Inflammatory macrophage treated with lipopolysaccharide for 4 hours (primary cell): Measurements from ENCODE around the gene DHRS3.
"Not testable (repeated sequence)": the region's sequence is repeated elsewhere in the genome, so short reads cannot be mapped to it uniquely, and the experiment has no call there.

Source experiments
- DNase-seq: peaks from one replicate; pipeline ENCODE4 v3.0.0-alpha.2; 2020

DHRS3 gene

DNA sequence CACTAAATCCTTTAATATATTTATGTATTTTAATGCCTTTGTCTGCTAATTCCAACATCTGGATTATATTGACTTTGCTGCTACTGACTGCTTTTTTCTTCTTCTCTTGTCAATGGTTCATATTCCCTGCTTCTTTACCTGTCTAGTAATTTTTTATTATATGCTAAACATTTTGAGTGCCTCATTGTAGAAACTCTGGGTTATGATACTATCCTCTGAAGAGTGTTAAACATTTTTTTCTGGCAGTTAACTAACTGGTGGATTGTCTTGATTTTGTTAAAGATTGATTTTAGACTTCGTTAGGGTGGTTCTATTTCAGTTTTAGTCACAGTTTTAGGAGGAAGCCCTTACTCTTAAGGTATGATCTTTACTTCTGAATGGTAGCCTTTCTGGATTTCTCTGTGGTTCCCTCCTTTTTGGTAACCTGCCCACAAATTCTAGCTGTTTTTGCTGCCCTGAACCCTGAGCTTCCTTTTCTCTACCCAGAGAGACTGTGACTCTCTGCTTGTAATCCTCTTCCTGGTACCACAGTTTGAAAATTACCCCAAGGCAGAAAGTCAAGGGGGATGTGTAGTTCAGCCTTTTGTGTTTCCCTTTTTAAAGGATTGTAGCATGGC lies 81.9 kb downstream of the DHRS3 start:
- no peak for DNase-seq

DNA sequence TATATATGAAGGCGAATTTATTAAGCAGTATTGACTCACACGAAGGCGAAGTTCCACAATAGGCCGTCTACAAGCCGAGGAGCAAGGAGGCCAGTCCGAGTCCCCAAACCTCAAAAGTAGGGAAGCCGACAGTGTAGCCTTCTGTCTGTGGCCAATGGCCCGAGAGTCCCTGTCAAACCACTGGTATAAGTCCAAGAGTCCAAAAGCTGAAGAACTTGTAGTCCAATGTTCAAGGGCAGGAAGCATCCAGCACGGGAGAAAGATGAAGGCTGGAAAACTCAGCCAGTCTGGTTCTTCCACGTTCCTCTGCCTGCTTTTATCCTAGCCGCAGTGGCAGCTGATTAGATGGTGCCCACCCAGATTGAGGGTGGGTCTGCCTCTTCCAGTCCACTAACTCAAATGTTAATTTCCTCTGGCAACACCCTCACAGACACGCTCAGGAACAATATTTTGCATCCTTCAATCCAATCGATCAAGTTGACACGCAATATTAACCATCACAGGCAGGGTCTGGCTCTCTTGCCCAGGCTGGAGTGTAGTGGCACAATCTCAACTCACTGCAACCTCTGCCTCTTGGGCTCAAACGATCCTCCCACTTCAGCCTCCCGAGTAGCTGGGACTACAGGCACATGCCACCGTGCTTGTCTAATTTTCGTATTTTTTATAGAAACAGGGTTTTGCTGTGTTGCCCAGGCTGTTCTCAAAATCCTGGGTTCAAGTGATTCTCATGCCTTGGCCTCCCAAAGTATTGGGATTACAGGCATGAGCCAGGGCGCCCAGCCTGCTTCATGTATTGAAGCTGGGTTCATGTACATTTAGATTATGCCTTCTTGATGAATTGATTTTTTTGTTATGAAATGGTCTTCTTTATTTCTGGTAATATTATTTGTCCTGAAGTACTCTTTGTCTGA lies 85.3 kb downstream of the DHRS3 start:
- DNase-seq, result no peak

DNA sequence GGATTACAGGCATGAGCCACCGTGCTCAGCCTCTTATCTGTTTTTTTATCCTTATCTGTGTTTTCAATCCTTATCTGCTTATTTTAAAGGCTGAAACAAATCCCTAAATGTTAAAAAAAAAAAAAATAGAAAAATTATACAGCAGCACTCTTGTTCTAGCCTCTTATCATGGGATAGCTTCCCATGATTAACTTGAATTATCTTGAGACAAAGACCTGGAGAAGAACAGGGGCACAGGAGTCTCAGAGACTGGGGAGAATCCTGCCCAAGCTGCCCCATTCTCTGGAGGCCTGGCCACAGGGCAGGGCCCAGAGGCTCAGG lies 86.9 kb downstream of the DHRS3 start:
- DNase-seq, result no peak

DNA sequence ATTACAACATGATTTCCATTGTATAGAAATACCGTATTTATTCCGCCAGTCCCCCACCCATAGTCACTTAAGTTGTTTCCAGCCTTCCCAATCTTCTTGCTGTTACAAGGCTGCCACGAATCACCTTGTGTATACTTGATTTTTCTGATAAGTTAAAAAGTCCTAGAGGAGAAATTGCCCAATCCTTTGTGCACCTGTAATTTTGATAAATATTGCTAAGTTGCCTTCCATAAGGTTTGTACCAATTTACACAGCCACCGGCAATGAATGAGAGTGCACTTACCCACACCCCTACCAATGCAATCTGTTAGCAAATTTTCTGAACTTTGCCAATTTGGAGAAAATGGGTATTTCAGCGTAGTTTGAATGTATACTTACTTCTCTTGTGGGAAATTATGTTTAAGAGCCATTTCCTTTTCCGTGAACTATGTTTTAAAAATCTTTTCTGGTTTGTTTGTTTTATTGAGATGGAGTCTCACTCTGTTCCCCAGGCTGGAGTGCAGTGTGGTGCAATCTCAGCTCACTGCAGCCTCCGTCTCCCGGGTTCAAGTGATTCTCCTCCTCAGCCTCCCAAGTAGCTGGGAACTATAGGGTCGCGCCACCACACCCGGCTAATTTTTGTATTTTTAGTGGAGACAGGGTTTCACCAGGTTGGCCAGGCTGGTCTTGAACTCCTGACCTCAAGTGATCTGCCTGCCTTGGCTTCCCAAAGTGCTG lies 87.4 kb downstream of the DHRS3 start:
- no peak for DNase-seq

DNA sequence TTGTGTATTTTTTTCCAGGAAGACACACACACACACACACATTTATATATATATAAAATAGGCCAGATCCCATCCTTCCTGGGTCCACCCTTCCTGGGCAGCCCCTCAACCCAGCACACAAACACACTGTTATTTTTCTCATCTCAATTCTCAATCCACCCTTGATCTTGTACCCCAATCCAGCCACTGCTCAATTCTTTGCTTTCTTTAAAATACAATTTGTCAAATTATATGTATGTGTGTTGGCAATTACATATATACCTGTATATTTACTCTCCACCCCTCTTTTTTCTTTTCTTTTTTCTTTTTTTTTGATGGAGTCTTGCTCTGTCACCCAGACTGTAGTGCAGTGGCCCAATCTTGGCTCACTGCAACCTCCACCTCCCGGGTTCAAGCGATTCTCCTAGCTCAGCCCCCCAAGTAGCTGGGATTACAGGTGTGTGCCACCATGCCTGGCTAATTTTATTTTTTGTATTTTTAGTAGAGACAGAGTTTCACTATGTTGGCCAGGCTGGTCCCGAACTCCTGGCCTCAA lies 88.3 kb downstream of the DHRS3 start:
- DNase-seq, result no peak

DNA sequence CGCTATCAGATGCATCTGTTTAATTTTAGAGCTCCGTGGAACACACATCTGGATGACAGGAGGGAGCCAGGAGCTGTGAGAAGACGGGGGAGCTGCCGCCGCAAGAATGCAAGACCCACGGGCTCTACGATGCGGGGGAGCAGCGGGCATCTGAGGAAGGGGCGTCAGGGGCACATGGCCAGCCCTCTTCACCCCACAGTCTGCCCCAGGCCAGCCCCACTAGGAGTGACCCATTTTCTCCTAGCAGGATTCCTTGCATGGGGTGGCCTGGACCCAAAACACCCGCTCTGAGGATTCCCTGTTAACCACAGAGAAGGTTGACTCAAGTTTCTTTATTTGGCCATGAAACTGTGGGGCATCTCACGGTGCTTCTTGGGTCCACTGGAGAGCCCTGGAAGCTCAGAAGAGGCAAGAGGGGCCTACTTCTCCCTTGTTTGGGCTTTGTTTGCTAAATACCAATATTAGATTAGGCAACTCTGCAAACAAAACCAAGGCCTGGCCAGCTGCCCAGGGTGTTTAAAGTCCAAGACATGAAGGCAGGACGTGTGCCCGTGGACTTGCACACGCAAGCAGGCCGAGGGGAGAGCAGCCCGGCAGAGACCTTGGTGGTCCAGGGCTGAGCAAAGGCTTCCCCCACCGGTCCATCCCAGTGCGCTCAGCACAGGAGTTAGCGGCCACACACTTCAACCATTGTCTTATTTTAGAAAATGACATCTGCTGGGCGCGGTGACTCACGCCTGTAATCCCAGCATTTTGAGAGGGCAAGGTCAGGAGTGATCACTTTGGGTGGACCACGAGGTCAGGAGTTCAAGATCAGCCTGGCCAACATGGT lies 89.8 kb downstream of the DHRS3 start:
- DNase-seq, result peak; percentile 52

DNA sequence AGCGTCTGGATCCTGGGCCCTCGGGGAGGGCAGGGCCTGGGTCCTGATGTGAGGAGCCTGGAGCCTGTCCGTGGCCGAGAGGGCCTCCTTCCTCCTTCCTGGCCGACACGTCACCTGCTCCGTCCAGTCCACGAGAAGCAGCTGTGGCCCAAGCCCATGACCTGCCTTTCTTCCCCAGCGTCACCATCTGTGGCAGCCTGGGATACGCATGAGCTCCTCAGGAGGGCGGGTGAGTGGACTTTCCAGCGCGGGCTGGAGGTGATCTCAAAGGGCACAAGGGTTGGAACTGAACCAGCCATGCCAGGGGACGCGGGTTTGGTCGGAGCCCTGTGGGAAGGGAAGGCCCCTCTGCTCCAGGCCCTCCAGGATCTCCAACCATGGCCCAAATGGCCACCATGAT lies 90.4 kb downstream of the DHRS3 start:
- DNase-seq, result no peak

DNA sequence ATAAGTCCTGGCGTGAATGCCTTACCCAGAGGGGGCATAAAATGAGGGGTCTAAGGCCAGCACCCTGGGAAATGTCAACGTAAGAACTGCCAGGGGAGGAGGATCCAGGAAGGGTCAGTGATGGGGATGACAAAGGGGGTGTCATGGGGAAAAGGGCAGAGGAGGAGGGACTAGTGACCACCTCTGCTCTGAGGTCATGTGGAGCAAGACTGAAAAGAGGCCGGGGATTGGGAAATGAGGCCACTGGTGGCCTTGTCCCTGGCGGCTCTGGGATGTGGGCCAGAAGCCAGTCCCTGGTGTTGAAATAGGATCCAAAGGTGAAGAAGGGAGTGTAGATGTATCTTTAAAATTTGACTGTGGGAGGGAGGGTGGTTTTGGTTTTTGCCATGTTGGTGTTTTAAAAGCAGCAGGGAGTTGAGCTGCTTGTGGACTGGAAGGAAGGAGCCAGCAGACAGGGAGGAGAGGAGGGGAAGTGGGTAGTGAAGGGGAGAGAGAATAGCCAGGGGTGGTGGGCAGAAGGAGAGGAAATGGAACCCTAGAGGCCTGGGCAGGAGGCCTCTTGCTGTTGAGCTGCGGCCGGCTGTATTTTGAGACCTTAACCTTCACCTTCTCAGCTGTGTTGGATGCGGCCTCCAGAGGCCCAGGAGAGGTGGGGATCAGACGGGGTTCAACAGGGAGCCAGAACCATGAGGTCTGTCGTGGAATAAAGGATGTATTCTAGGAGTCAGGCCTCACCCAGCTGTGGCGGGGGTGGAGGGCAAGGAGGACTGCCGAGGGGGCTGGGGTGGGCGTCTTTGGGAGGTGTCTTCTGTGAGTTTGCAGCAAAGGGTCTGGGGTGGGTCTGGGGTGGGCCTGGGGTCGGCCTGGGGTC lies 92.5 kb downstream of the DHRS3 start:
- peak; percentile 55 for DNase-seq

DNA sequence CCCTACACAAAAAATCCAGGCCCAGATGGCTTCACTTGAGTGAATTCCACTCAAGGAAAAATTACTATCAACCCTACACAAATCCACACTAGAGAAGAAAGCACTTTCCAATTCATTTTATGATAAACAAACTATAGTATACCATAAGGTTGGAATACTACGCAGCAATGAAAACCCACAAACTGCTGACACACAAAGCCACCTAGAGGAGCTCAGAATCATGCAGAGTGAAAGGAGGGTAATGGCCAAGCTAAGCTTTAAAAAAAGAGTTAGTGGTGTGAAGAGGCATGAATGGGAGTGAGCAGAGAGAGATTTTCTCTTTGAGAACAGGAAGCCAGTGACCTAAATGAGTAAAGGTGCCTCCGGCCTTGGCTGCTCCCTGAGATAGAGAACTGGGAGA lies 93.7 kb downstream of the DHRS3 start:
- no peak for DNase-seq

DNA sequence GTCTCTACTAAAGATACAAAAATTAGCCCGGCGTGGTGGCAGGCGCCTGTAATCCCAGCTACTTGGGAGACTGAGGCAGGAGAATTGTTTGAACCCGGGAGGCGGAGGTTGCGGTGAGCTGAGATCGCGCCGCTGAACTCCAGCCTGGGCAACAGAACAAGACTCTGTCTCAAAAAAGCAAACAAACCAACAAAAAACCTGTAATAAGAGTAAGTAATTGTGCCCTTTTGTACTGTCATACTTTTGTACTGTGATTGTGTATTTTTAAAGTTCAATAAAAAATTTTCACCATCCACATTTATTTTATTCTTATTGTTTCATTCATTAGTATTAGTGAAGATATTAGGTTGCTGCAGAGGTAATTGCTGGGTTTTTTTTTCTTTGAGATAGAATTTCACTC lies 95.2 kb downstream of the DHRS3 start:
- not testable (repeated sequence) for DNase-seq

DNA sequence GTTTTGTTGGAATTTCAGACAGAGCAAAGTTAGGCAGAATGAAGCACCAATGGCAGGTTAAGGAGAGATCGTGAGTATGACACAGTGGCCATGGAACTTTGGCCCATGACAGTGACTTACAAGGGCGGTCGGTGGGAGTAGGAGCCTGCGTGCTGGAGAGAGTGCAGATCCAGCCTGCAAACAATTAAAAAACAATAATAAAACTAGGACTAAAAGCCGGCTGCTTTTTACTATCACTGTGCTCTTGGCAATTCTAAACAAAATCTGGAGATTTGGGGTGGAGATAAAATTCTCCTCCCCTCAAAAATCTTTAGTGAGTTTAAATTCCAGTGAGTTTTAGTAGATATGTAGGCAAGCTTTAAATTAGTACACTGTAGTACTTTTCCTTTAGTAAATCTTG lies 96.9 kb downstream of the DHRS3 start:
- no peak for DNase-seq

DNA sequence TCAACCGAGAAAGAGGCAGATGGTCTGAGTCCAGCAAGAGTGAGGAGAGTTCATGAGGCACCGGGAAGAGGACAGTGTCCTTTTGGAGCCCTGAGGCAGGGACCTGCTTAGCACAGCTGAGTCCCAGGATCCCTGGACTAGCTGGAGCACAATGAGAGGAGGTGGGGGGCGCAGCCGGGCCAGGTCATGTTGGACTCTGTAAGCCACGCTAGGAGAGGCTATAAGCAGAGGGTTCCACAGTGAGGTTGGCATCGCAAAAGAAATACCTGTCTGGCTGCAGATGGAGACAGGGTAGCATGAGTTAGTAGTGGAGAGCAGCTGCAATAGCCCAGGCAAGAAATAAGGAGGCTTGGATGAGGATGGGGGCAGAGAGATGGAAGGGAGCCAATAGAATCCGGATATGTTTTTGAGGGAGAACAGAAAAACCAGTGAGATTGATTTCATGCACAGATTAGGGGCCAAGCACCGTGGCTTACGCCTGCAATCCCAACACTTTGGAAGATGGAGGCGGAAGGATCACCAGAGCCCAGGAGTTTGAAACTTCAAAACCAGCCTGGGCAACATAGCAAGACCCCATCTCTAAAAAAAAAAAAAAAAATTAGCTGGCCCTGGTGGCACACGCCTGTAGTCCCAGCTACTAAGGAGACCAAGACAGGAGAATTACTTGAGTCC lies 98.2 kb downstream of the DHRS3 start:
- no peak for DNase-seq

DNA sequence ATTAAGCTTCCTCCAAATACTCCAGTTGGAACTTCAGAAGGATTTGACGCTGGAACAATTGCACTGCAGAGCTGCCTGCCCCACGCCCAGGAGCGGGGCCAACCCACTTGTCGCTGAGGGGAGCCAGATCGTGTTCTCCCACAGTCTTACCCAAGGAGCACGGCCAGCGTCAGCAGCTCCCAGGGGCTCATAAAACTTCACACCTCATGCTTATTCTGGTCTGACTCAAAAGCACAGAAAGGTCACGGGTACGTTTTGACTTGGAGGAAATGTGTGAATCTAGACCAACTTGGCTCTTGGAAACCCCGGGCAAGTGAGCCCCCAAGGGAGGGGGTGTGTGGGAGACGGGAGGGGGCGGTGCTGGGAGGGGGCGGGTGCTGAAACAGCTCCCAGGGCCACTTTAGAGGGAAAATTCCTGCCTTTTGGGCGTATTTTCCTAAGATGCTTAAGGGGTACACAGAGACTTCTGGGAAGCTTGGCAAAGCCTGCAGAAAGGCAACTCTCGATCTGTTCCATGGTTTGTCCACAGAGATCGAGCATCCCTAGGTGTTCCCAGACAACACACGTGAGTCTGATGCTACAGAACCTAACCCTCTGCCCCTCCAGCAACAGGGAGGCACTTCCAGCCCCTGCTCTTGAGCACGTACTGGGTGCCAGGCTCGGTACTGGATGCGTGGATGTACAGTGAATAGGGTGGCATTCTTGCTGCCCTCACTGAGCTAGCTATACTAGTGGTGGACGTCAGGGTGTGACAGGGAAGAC lies 98.9 kb downstream of the DHRS3 start:
- no peak for DNase-seq
